Activated B cell treated with CpG ODN at 0.5 μM for 24 hours (primary cell): ENCODE measurements around the gene STRAP. TPM values are rescaled to one million over a fixed set of nuclear protein-coding genes. Genes with fewer than 3 reads are reported as not detected.
A peak's percentile ranks its signal among the peaks of the same experiment; 100 is the strongest.

Experiments
- ATAC-seq: fragments of 200-7000 bp; cut with Tn5 transposase; one replicate; pipeline ENCODE4 v1.10.0; 2021; ENCODE audit warnings: low read depth, mild to moderate bottlenecking, moderate library complexity
- CTCF ChIA-PET: fragments of 350-600 bp; sonication (Branson Sonifier 250); formaldehyde crosslinking; loops from one replicate; lab custom pipeline; 2021; ENCODE audit warnings: antibody characterized with exemption; lab: Charles Lee
- POLR2A ChIA-PET: fragments of 350-600 bp; sonication (Branson Sonifier 250); formaldehyde crosslinking; loops from one replicate; lab custom pipeline; 2021; ENCODE audit warnings: antibody characterized with exemption; lab: Charles Lee
- DNase-seq: peaks from one replicate; pipeline ENCODE4 v3.0.0; 2022
- H3K27ac Mint-ChIP-seq: one replicate; pipeline ENCODE4 v1.8.0; 2020; ENCODE audit warnings: mixed read lengths
- H3K27me3 Mint-ChIP-seq: one replicate; pipeline ENCODE4 v1.8.0; 2021; ENCODE audit warnings: mixed read lengths
- H3K36me3 Mint-ChIP-seq: one replicate; pipeline ENCODE4 v1.8.0; 2021; ENCODE audit warnings: low read depth, mixed read lengths
- H3K4me1 Mint-ChIP-seq: one replicate; pipeline ENCODE4 v1.8.0; 2021; ENCODE audit warnings: mixed read lengths
- H3K4me3 Mint-ChIP-seq: one replicate; pipeline ENCODE4 v1.8.0; 2020; ENCODE audit warnings: mild to moderate bottlenecking, mixed read lengths
- H3K9me3 Mint-ChIP-seq: one replicate; pipeline ENCODE4 v1.8.0; 2020; ENCODE audit warnings: mixed read lengths
- CTCF ChIP-seq: fragments of 200-600 bp; IDR thresholded peaks from one replicate; pipeline ENCODE4 v1.8.0; 2022; ENCODE audit warnings: antibody characterized with exemption, mild to moderate bottlenecking
- intact Hi-C: fragments of 100-400 bp; cut with micrococcal nuclease; formaldehyde crosslinking; loops from one replicate; pipeline ENCODE4 v1.15.1; 2024
- total RNA-seq: library from RNA; stranded (reverse); gene quantifications from 2 replicates; pipeline ENCODE4 v1.2.3, GENCODE V29; 2022

The STRAP gene
- total RNA-seq, 1 donor from 2014 or later, result 82.3 TPM

- Mint-ChIP-seq H3K27me3 (no peaks in the 10 kb centered on the region), H3K4me3 (peak overlapping the region; percentile 2), H3K4me1 (peaks cover 22% of the 10 kb centered on the region), H3K36me3 (peaks cover 12% of the 10 kb centered on the region), H3K9me3 (no peaks in the 10 kb centered on the region), H3K27ac (peak overlapping the region; percentile 13)
- POLR2A ChIA-PET, result no interaction called here
- no peak for TF ChIP-seq CTCF
- CTCF ChIA-PET, result interaction anchor here (0.8 kb wide), 1 partner anchor 18 kb away, joined by 3 read pairs; no protein-coding TSS in a partner anchor
- DNase-seq (no peak), ATAC-seq (peak; percentile 99)
- intact Hi-C loops, result loop anchor here (1.0 kb wide), 1 partner anchor 49 kb away; the partner anchor contains the start of gene STRAP
Observed at GRCh38 chr12:15931590-15932053, 49.4 kb downstream of the STRAP start.

GRCh38 chr12:15932327-15932726 is 50.1 kb downstream of the STRAP start:
- intact Hi-C loops, result no loop called here
- H3K27me3 Mint-ChIP-seq, result no peaks in the 10 kb centered on the region
- ChIA-PET CTCF (no interaction called here), POLR2A (no interaction called here)
- H3K4me1 Mint-ChIP-seq, result peaks cover 26% of the 10 kb centered on the region
- H3K27ac Mint-ChIP-seq, result no peak overlapping the region
- no peak for DNase-seq
- no peak overlapping the region for H3K4me3 Mint-ChIP-seq
- ATAC-seq, result no peak
- TF ChIP-seq CTCF, result no peak
- no peaks in the 10 kb centered on the region for H3K9me3 Mint-ChIP-seq
- H3K36me3 Mint-ChIP-seq, result peaks cover 12% of the 10 kb centered on the region

GRCh38 chr12:15932971-15933370 is 50.8 kb downstream of the STRAP start:
- H3K9me3 Mint-ChIP-seq, result no peaks in the 10 kb centered on the region
- H3K4me1 Mint-ChIP-seq, result peaks cover 32% of the 10 kb centered on the region
- no peak for ATAC-seq
- intact Hi-C loops, result no loop called here
- no peak overlapping the region for H3K4me3 Mint-ChIP-seq
- H3K36me3 Mint-ChIP-seq, result peaks cover 13% of the 10 kb centered on the region
- CTCF ChIA-PET, result no interaction called here
- DNase-seq, result no peak
- no peak for TF ChIP-seq CTCF
- H3K27ac Mint-ChIP-seq, result no peak overlapping the region
- POLR2A ChIA-PET, result no interaction called here
- no peaks in the 10 kb centered on the region for H3K27me3 Mint-ChIP-seq

DNA sequence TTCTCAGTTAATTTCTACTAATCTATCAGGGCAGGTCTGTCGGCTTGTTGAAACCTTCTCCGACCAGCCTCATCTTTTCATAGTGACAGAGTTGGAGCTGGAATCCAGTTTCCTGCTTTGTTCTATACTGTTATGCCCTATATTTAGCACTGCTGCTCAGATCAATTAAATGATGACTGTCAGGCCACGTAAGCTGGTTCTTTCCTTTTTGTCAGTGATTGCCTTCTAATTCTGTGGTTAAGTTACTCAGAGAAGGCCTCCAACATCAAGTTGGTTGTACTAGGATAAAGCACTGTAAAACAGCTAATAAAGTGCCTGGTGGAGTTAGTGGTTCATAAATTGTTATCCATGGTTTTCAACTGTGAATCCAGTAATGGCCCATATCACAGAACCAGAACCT is 51.6 kb downstream of the STRAP start:
- Mint-ChIP-seq H3K36me3 (peaks cover 13% of the 10 kb centered on the region), H3K4me3 (no peak overlapping the region), H3K27ac (no peak overlapping the region), H3K9me3 (no peaks in the 10 kb centered on the region), H3K4me1 (peaks cover 33% of the 10 kb centered on the region), H3K27me3 (no peaks in the 10 kb centered on the region)
- CTCF ChIA-PET, result no interaction called here
- DNase-seq (no peak), ATAC-seq (no peak)
- TF ChIP-seq CTCF, result no peak
- POLR2A ChIA-PET, result no interaction called here
- intact Hi-C loops, result no loop called here

GRCh38 chr12:15936751-15937150 is 54.6 kb downstream of the STRAP start:
- Mint-ChIP-seq H3K4me3 (no peak overlapping the region), H3K27me3 (no peaks in the 10 kb centered on the region), H3K27ac (no peak overlapping the region), H3K4me1 (peaks cover 19% of the 10 kb centered on the region), H3K9me3 (peaks cover 7% of the 10 kb centered on the region), H3K36me3 (peaks cover 17% of the 10 kb centered on the region)
- no peak for ATAC-seq
- ChIA-PET CTCF (no interaction called here), POLR2A (no interaction called here)
- TF ChIP-seq CTCF, result no peak
- intact Hi-C loops, result no loop called here
- no peak for DNase-seq
